ENCODE results near the gene RIPK4.

DNA sequence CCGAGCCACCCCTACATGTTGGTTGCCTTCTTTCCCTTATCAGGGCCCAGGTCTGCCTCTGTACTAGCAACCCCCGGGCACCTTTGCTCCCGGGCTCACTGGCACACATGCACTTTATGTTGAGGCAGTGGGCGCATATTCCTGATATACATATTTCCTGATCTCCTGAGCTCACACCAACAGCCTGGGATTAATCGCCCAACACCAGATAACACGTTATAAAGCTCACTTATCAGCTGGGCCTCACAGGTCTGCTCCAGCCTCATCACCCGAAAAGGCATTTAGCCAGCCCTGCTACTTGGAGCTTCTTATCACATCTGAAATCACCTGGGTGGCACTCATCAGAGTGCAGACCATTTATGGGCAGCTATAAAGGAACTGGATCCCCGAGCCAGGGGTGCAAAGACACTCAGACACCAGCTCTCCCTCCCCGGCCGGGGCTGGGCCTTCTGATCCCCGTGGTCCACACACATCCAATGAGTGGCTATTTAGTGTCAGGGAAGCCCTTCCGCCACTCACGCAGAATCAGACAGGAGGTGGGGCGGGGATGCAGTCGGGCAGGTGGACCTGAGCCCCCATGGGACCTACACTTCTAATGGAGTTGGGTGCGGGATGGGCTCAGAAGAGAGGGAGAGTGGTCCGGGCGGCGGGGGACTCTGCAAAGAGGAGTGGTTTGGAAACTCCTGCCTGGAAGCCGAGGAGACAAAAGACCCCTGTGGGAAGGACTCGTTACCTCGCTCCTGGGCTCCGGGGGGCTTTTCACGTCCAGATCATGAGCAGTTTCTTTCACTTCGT, 21.6 kb downstream of the RIPK4 start:
- TF ChIP-seq, protein P1, sequence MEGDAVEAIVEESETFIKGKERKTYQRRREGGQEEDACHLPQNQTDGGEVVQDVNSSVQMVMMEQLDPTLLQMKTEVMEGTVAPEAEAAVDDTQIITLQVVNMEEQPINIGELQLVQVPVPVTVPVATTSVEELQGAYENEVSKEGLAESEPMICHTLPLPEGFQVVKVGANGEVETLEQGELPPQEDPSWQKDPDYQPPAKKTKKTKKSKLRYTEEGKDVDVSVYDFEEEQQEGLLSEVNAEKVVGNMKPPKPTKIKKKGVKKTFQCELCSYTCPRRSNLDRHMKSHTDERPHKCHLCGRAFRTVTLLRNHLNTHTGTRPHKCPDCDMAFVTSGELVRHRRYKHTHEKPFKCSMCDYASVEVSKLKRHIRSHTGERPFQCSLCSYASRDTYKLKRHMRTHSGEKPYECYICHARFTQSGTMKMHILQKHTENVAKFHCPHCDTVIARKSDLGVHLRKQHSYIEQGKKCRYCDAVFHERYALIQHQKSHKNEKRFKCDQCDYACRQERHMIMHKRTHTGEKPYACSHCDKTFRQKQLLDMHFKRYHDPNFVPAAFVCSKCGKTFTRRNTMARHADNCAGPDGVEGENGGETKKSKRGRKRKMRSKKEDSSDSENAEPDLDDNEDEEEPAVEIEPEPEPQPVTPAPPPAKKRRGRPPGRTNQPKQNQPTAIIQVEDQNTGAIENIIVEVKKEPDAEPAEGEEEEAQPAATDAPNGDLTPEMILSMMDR (IDR thresholded peaks at IDR 0.05), result no peak
- TF ChIP-seq EP300 (IDR thresholded peaks at IDR 0.05), result no peak

All from ovary (tissue), 3 donors.